Colonic mucosa (tissue), 4 donors: Measurements from ENCODE around the gene PDE3A. TPM values are rescaled to one million over a fixed set of nuclear protein-coding genes. Genes with fewer than 3 reads are reported as not detected.

Source experiments
- DNase-seq: peaks from one replicate; pipeline ENCODE4 v3.0.0-alpha.2; 2020
- H3K27ac ChIP-seq: fragments of 200-600 bp; one replicate; pipeline ENCODE4 v1.8.0; 2021
- H3K27me3 ChIP-seq: fragments of 200-600 bp; one replicate; pipeline ENCODE4 v1.8.0; 2021
- H3K36me3 ChIP-seq: fragments of 200-600 bp; one replicate; pipeline ENCODE4 v1.8.0; 2021
- H3K4me1 ChIP-seq: fragments of 200-600 bp; one replicate; pipeline ENCODE4 v1.8.0; 2021; ENCODE audit warnings: mild to moderate bottlenecking
- H3K4me3 ChIP-seq: fragments of 200-600 bp; one replicate; pipeline ENCODE4 v1.8.0; 2021
- H3K9ac ChIP-seq, 2 donors: one replicate each; pipeline ENCODE4 v1.7.0; 2013; ENCODE audit warnings: control low read depth in 2 of 2, low read depth in 2 of 2, low read length in 2 of 2
- H3K9me3 ChIP-seq: fragments of 200-600 bp; one replicate; pipeline ENCODE4 v1.8.0; 2021
- intact Hi-C: fragments of 100-400 bp; cut with DNase I; formaldehyde crosslinking; loops from one replicate; pipeline ENCODE4 v1.14.1; 2022
- total RNA-seq, 2 donors: library from RNA; stranded (reverse); fragmentation: NEBNext Ultra II Directional in 1 of 2; extraction: Animal tissue kit (Norgen Biotek cat#: 25700) in 1 of 2; gene quantifications; one replicate each; pipeline ENCODE4 v1.2.1, GENCODE V29; 2021
- TF ChIP-seq, protein P1 (sequence below): fragments of 200-600 bp; IDR thresholded peaks from one replicate; pipeline ENCODE4 v1.8.0; 2022; ENCODE audit warnings: antibody characterized with exemption, mild to moderate bottlenecking
- donor health status: healthy.
- donor health status: DM: no; HTN: no; CAD: no.
- donor health status: DM: no; HTN: no; CAD: no.

PDE3A gene
- total RNA-seq, 2 donors from 2014 or later: 32.1 to 50.6 TPM

DNA sequence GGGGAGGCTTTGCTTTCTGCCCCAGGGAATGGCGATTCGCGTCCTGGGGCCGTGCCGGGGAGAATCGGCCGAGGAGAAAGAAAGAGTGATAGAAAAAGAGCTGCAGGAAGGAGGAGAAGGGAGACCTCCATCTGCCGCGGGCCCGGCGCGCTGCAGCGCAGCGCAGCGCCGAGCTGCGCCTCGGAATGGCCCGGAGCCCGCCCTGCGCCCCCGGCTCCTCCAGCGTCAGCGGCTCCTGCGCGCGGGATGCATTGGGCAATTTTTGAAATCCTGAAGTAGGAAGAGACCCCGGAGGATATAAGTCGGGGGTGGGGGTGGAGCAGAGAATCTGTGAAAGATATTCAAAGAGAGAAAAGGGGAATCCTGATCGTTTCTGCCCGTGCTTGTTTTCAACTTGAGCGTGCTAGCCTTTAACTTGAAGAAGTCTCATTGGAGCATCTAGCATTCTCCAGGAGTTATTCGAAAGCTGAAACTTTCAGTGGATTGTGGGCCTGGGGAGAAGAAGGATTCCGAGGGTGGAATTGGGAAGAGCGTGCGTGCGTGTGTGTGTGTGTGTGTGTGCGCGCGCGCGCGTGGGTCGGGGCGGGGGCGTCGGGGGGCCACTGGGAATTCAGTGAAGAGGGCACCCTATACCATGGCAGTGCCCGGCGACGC is 441 bp downstream of the PDE3A start:
- Histone ChIP-seq H3K9ac (peak overlapping the region; percentile 75 to 93), H3K9me3 (no peaks in the 10 kb centered on the region)

DNA sequence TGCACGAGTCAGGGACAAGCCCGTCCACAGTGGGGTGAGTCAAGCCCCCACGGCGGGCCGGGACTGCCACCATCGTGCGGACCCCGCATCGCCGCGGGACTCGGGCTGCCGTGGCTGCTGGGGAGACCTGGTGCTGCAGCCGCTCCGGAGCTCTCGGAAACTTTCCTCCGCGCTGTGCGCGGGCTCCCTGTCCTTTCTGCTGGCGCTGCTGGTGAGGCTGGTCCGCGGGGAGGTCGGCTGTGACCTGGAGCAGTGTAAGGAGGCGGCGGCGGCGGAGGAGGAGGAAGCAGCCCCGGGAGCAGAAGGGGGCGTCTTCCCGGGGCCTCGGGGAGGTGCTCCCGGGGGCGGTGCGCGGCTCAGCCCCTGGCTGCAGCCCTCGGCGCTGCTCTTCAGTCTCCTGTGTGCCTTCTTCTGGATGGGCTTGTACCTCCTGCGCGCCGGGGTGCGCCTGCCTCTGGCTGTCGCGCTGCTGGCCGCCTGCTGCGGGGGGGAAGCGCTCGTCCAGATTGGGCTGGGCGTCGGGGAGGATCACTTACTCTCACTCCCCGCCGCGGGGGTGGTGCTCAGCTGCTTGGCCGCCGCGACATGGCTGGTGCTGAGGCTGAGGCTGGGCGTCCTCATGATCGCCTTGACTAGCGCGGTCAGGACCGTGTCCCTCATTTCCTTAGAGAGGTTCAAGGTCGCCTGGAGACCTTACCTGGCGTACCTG is 1.1 kb downstream of the PDE3A start:
- Histone ChIP-seq H3K4me1 (no peaks in the 10 kb centered on the region), H3K36me3 (no peaks in the 10 kb centered on the region), H3K9me3 (no peaks in the 10 kb centered on the region), H3K9ac (peak overlapping the region; percentile 75 to 93), H3K27ac (peak overlapping the region; percentile 89), H3K4me3 (peak overlapping the region; percentile 70), H3K27me3 (no peaks in the 10 kb centered on the region)
- DNase-seq: peak; percentile 80
- TF ChIP-seq, protein P1, sequence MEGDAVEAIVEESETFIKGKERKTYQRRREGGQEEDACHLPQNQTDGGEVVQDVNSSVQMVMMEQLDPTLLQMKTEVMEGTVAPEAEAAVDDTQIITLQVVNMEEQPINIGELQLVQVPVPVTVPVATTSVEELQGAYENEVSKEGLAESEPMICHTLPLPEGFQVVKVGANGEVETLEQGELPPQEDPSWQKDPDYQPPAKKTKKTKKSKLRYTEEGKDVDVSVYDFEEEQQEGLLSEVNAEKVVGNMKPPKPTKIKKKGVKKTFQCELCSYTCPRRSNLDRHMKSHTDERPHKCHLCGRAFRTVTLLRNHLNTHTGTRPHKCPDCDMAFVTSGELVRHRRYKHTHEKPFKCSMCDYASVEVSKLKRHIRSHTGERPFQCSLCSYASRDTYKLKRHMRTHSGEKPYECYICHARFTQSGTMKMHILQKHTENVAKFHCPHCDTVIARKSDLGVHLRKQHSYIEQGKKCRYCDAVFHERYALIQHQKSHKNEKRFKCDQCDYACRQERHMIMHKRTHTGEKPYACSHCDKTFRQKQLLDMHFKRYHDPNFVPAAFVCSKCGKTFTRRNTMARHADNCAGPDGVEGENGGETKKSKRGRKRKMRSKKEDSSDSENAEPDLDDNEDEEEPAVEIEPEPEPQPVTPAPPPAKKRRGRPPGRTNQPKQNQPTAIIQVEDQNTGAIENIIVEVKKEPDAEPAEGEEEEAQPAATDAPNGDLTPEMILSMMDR: no peak
- intact Hi-C loops: loop anchor here (10.0 kb wide), 3 partner anchors 55 to 635 kb away; no protein-coding TSS in a partner anchor

More for the DNA sequence above, 441 bp downstream of the PDE3A start:
- H3K4me3 ChIP-seq: peak overlapping the region; percentile 70
- no peaks in the 10 kb centered on the region for H3K4me1 ChIP-seq
- H3K27ac ChIP-seq: peak overlapping the region; percentile 89
- no peaks in the 10 kb centered on the region for H3K36me3 ChIP-seq
- peak; percentile 53 for DNase-seq
- intact Hi-C loops: loop anchor here (10.0 kb wide), 2 partner anchors 236 to 634 kb away; no protein-coding TSS in a partner anchor
- no peaks in the 10 kb centered on the region for H3K27me3 ChIP-seq
- TF ChIP-seq, protein P1: no peak

DNA sequence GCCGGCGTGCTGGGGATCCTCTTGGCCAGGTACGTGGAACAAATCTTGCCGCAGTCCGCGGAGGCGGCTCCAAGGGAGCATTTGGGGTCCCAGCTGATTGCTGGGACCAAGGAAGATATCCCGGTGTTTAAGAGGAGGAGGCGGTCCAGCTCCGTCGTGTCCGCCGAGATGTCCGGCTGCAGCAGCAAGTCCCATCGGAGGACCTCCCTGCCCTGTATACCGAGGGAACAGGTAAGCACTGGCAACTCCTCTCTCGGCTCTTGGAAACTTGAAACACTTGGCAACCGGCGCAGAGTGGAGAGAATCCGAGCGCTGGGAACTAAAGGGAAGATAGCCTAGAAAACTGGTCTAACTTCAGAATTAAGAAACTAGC is 1.7 kb downstream of the PDE3A start:
- intact Hi-C loops: loop anchor here (10.0 kb wide), 1 partner anchor 55 kb away; no protein-coding TSS in a partner anchor
- DNase-seq: peak; percentile 72
- Histone ChIP-seq H3K27ac (peak overlapping the region; percentile 89), H3K9me3 (no peaks in the 10 kb centered on the region), H3K4me3 (peak overlapping the region; percentile 70), H3K9ac (peak overlapping the region; percentile 75 to 93), H3K27me3 (no peaks in the 10 kb centered on the region), H3K4me1 (no peaks in the 10 kb centered on the region), H3K36me3 (no peaks in the 10 kb centered on the region)
- TF ChIP-seq, protein P1: no peak

DNA sequence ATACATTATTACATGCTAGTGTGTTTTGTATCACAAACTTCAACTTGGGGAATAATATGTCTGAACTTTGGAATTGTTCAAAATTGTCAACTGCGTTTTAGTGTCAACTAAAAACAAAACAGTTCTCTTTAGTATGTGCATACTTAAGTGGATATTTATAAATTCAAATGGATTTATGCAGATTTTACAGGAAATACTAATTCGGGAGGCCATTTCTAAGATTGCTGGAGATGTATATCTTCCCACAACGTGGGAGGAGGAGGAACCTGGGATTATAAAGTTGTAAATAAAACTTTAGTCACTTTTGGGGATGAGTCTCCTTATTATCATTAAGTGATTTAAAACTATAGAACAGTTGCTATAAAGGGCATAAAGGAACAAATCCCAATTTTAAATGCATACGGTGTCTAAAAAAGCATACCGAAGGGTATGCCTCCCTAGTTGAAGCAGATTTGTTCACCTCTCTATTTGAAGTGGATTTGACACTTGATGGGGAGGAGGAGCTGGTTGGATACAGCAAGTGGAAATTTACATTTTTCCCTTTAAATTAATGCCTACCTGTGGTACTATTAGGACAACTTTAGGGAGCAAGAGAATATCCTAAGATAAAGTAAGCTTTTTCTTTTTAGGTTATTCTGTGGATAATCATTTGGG is 2.7 kb downstream of the PDE3A start:
- H3K9me3 ChIP-seq: no peaks in the 10 kb centered on the region
- H3K27ac ChIP-seq: peak overlapping the region; percentile 89
- peak overlapping the region in 1 of 2 donors; percentile 93 for H3K9ac ChIP-seq
- TF ChIP-seq, protein P1: no peak
- no peaks in the 10 kb centered on the region for H3K4me1 ChIP-seq
- no peaks in the 10 kb centered on the region for H3K27me3 ChIP-seq
- H3K4me3 ChIP-seq: peak overlapping the region; percentile 70
- intact Hi-C loops: loop anchor here (10.0 kb wide), 1 partner anchor 54 kb away; no protein-coding TSS in a partner anchor
- no peaks in the 10 kb centered on the region for H3K36me3 ChIP-seq
- no peak for DNase-seq

DNA sequence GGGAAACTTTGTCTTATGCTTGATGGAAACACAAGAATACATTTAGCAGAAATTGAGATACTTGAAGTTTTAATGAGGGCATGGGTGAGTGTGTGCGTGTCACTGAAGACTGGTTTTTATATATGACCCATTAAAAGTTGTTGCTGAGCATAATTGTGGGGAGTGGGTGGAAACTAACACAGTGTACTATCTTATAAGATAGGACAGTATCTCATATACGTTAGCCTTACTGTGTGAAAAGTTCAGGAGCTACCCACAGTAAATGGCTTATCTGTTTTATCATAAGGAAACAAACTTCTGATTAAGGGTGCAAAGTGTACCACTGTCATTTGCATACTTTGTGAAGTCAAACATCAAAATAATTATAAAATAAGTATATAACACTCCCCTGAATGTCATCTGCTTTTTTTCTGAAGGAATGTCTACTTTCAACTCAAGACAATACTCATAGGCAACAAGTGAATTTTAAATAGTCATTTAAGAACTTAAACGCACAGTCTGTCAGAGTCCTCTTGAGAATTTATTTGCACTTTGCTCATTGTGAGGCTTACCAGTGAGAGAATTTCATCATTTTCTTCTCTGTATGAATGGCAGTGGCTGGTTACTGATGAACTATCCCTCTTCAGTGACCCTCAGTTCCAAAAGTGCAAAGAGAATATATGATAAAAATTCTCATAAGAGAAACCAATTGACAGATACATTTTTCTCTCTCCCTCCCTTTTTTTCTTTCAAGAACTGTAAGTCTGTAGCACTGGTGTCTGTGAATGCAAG is 4.2 kb downstream of the PDE3A start:
- Histone ChIP-seq H3K27me3 (no peaks in the 10 kb centered on the region), H3K9me3 (no peaks in the 10 kb centered on the region), H3K4me3 (peak overlapping the region; percentile 70), H3K4me1 (no peaks in the 10 kb centered on the region), H3K27ac (peak overlapping the region; percentile 37), H3K9ac (peak overlapping the region in 1 of 2 donors; percentile 48), H3K36me3 (no peaks in the 10 kb centered on the region)
- intact Hi-C loops: loop anchor here (10.0 kb wide), 1 partner anchor 52 kb away; no protein-coding TSS in a partner anchor
- no peak for DNase-seq
- TF ChIP-seq, protein P1: no peak
